PC-3 (cell line): Measurements from ENCODE around the gene YTHDF1.

ENCODE experiments used
- EZH2phosphoT487 ChIP-seq: fragments of 300-600 bp; sonication (generic); IDR thresholded peaks from 2 replicates; pipeline ENCODE4 v1.6.1; 2018; ENCODE audit warnings: mild to moderate bottlenecking, antibody characterized with exemption, low read length, borderline replicate concordance
- TF ChIP-seq, protein P1 (sequence below): fragments of 300-600 bp; sonication (generic); conservative IDR thresholded peaks from 2 replicates; pipeline ENCODE4 v1.5.1; 2017; ENCODE audit warnings: antibody characterized with exemption, low read depth, mild to moderate bottlenecking, low read length

DNA sequence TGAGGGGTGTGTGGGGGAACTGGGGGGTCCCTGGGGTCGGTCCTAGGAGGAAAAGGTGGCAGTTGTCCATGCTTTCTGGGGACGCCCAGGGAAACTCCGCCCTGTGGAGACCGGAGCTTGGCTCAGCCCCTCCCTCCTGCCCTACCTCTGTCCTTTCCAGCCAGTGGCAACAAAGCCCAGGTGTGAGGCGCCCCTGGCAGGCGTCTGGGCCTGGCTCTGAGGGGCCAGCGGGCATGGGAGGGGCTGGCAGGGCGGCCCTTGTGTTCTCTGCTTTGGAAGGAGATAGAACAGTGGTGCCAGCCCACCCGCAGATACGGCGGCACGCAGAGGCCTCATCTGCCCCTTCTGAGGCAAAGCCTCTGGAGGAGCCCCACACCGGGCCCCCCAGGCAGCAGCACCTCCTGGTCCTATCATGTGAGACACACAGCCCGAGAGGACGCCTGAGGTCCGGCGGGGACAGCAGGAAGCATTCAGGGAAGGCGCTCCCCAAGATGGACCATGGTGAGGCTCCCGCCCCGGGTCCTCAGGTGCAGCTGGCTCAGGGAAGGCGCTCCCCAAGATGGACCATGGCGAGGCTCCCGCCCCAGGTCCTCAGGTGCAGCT is 47.9 kb downstream of the YTHDF1 start:
- TF ChIP-seq, protein P1, sequence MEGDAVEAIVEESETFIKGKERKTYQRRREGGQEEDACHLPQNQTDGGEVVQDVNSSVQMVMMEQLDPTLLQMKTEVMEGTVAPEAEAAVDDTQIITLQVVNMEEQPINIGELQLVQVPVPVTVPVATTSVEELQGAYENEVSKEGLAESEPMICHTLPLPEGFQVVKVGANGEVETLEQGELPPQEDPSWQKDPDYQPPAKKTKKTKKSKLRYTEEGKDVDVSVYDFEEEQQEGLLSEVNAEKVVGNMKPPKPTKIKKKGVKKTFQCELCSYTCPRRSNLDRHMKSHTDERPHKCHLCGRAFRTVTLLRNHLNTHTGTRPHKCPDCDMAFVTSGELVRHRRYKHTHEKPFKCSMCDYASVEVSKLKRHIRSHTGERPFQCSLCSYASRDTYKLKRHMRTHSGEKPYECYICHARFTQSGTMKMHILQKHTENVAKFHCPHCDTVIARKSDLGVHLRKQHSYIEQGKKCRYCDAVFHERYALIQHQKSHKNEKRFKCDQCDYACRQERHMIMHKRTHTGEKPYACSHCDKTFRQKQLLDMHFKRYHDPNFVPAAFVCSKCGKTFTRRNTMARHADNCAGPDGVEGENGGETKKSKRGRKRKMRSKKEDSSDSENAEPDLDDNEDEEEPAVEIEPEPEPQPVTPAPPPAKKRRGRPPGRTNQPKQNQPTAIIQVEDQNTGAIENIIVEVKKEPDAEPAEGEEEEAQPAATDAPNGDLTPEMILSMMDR: no peak
- TF ChIP-seq EZH2phosphoT487: no peak
